H9 (cell line): ENCODE measurements around the gene POU2F2. TPM values are rescaled to one million over a fixed set of nuclear protein-coding genes. Genes with fewer than 3 reads are reported as not detected.

Experiments
- DNase-seq: peaks from one replicate; pipeline ENCODE4 v3.0.0-alpha.2; 2017
- H2AFZ ChIP-seq: one replicate; pipeline ENCODE4 v1.6.1; 2013; ENCODE audit warnings: mild to moderate bottlenecking, low read length, control low read depth, moderate library complexity
- H2AK5ac ChIP-seq: 2 replicates; pipeline ENCODE4 v1.6.1; 2013; ENCODE audit warnings: low read length, control low read depth, mixed read lengths; ENCODE audit not compliant: insufficient read length
- H2BK120ac ChIP-seq: one replicate; pipeline ENCODE4 v1.6.1; 2013; ENCODE audit warnings: low read depth, mild to moderate bottlenecking, low read length, control low read depth, inconsistent platforms; ENCODE audit not compliant: poor library complexity, severe bottlenecking
- H2BK12ac ChIP-seq: 2 replicates; pipeline ENCODE4 v1.6.1; 2013; ENCODE audit warnings: low read length, control low read depth, mixed read lengths, low read depth; ENCODE audit not compliant: insufficient read length
- H2BK15ac ChIP-seq: 2 replicates; pipeline ENCODE4 v1.6.1; 2013; ENCODE audit warnings: low read depth, low read length, control low read depth
- H2BK20ac ChIP-seq: one replicate; pipeline ENCODE4 v1.6.1; 2013; ENCODE audit warnings: low read depth, mild to moderate bottlenecking, low read length, control low read depth, inconsistent platforms; ENCODE audit not compliant: poor library complexity, severe bottlenecking
- H2BK5ac ChIP-seq: 2 replicates; pipeline ENCODE4 v1.6.1; 2013; ENCODE audit warnings: low read length, control low read depth, mixed read lengths; ENCODE audit not compliant: insufficient read length
- H3K14ac ChIP-seq: 2 replicates; pipeline ENCODE4 v1.6.1; 2013; ENCODE audit warnings: low read length, control low read depth; ENCODE audit not compliant: insufficient read depth
- H3K18ac ChIP-seq: 2 replicates; pipeline ENCODE4 v1.6.1; 2013; ENCODE audit warnings: low read depth, mild to moderate bottlenecking, mixed read lengths, low read length, control low read depth; ENCODE audit not compliant: insufficient read length
- H3K23ac ChIP-seq: 2 replicates; pipeline ENCODE4 v1.6.1; 2013; ENCODE audit warnings: low read length, control low read depth, mixed read lengths, low read depth; ENCODE audit not compliant: insufficient read length
- H3K23me2 ChIP-seq: 2 replicates; pipeline ENCODE4 v1.6.1; 2013; ENCODE audit warnings: low read depth, mild to moderate bottlenecking, mixed read lengths, low read length, control low read depth; ENCODE audit not compliant: insufficient read length, poor library complexity, severe bottlenecking
- H3K27ac ChIP-seq: 2 replicates; pipeline ENCODE4 v1.5.1; 2013; ENCODE audit warnings: low read length, control low read depth, mixed read lengths, low read depth; ENCODE audit not compliant: insufficient read length
- H3K27me3 ChIP-seq: 2 replicates; pipeline ENCODE4 v1.6.1; 2013; ENCODE audit warnings: low read length, control low read depth, inconsistent platforms; ENCODE audit not compliant: insufficient read depth
- H3K4ac ChIP-seq: 2 replicates; pipeline ENCODE4 v1.6.1; 2013; ENCODE audit warnings: low read depth, mild to moderate bottlenecking, control low read depth, inconsistent platforms, low read length, moderate library complexity
- H3K4me1 ChIP-seq: 2 replicates; pipeline ENCODE4 v1.6.1; 2013; ENCODE audit warnings: low read length, control low read depth, inconsistent platforms; ENCODE audit not compliant: insufficient read depth
- H3K4me2 ChIP-seq: 2 replicates; pipeline ENCODE4 v1.6.1; 2013; ENCODE audit warnings: low read length, control low read depth, mixed read lengths; ENCODE audit not compliant: insufficient read length, insufficient read depth
- H3K56ac ChIP-seq: 2 replicates; pipeline ENCODE4 v1.6.1; 2013; ENCODE audit warnings: low read depth, mild to moderate bottlenecking, mixed read lengths, low read length, control low read depth; ENCODE audit not compliant: insufficient read length
- H3K79me1 ChIP-seq: 2 replicates; pipeline ENCODE4 v1.6.1; 2013; ENCODE audit warnings: low read depth, mild to moderate bottlenecking, moderate library complexity, low read length, control low read depth, inconsistent platforms; ENCODE audit not compliant: insufficient read depth, poor library complexity, severe bottlenecking
- H3K79me2 ChIP-seq: 2 replicates; pipeline ENCODE4 v1.6.1; 2013; ENCODE audit warnings: low read length, control low read depth, inconsistent platforms; ENCODE audit not compliant: insufficient read depth
- H3K9ac ChIP-seq: 2 replicates; pipeline ENCODE4 v1.6.1; 2013; ENCODE audit warnings: low read length, control low read depth, mixed read lengths; ENCODE audit not compliant: insufficient read length; ENCODE audit errors: extremely low read depth
- H3K9me3 ChIP-seq: one replicate; pipeline ENCODE4 v1.6.1; 2013; ENCODE audit warnings: low read depth, low read length, inconsistent platforms; ENCODE audit not compliant: control insufficient read depth
- H3T11ph ChIP-seq: one replicate; pipeline ENCODE4 v1.6.1; 2013; ENCODE audit warnings: mild to moderate bottlenecking, low read length, control low read depth, inconsistent platforms
- H4K20me1 ChIP-seq: one replicate; pipeline ENCODE4 v1.6.1; 2013; ENCODE audit not compliant: control insufficient read depth, insufficient read length, insufficient read depth
- H4K5ac ChIP-seq: 2 replicates; pipeline ENCODE4 v1.6.1; 2013; ENCODE audit warnings: low read depth, mild to moderate bottlenecking, mixed read lengths, low read length, control low read depth; ENCODE audit not compliant: insufficient read length
- H4K8ac ChIP-seq: replicated peaks from 2 replicates; pipeline ENCODE4 v1.6.1; 2013; ENCODE audit warnings: low read length, control low read depth, mixed read lengths, low read depth; ENCODE audit not compliant: insufficient read length
- H4K91ac ChIP-seq: 2 replicates; pipeline ENCODE4 v1.6.1; 2013; ENCODE audit warnings: low read depth, mild to moderate bottlenecking, moderate library complexity, mixed read lengths, low read length, control low read depth; ENCODE audit not compliant: insufficient read length
- H3K27ac Mint-ChIP-seq, 3 experiments: 2 replicates in 2 of 3; 3 replicates in 1 of 3; pipeline ENCODE4 v1.8.0; 2020 to 2021; ENCODE audit warnings: mixed read lengths in 3 of 3, mild to moderate bottlenecking in 1 of 3, moderate library complexity in 1 of 3
- H3K27me3 Mint-ChIP-seq: 2 replicates; pipeline ENCODE4 v1.8.0; 2021; ENCODE audit warnings: low read depth, mild to moderate bottlenecking, moderate library complexity, mixed read lengths
- H3K36me3 Mint-ChIP-seq, 3 experiments: 2 replicates in 2 of 3; 3 replicates in 1 of 3; pipeline ENCODE4 v1.8.0; 2020 to 2021; ENCODE audit warnings: low read depth in 3 of 3, mixed read lengths in 3 of 3; ENCODE audit not compliant: insufficient read depth in 1 of 3
- H3K4me1 Mint-ChIP-seq, 2 experiments: 2 replicates each; pipeline ENCODE4 v1.8.0; 2020; ENCODE audit warnings: mixed read lengths in 2 of 2
- H3K4me3 Mint-ChIP-seq, 2 experiments: 2 replicates in 1 of 2; 3 replicates in 1 of 2; pipeline ENCODE4 v1.8.0; 2020 to 2021; ENCODE audit warnings: mild to moderate bottlenecking in 2 of 2, mixed read lengths in 2 of 2, moderate library complexity in 1 of 2
- H3K9me3 Mint-ChIP-seq, 2 experiments: 2 replicates in 1 of 2; 3 replicates in 1 of 2; pipeline ENCODE4 v1.8.0; 2020; ENCODE audit warnings: mild to moderate bottlenecking in 2 of 2, mixed read lengths in 2 of 2, moderate library complexity in 1 of 2
- CTCF ChIP-seq: fragments of 200-600 bp; sonication (generic); conservative IDR thresholded peaks from 3 replicates; pipeline ENCODE4 v1.8.0; 2021; ENCODE audit warnings: antibody characterized with exemption, mild to moderate bottlenecking
- WGBS: extraction: QIAGEN DNeasy Blood & Tissue Kit; methylation state at CpG from one replicate; pipeline ENCODE4 v1.1.7; 2013; ENCODE audit warnings: missing lambda C conversion rate, low lambda C conversion rate, mixed read lengths; ENCODE audit not compliant: insufficient read length; ENCODE audit errors: extremely low coverage; 5-methylcytosine and 5-hydroxymethylcytosine counted together
- total RNA-seq: library from RNA; stranded (reverse); gene quantifications from 2 replicates; pipeline ENCODE4 v1.2.1, GENCODE V29; 2021

POU2F2 gene
- total RNA-seq, 1 experiment from 2014 or later: 2.9 TPM

GRCh38 chr19:42105368-42105767 lies 26.9 kb downstream of the POU2F2 start:
- Histone ChIP-seq H2BK5ac (no peak overlapping the region), H3K9me3 (no peaks in the 10 kb centered on the region), H3K9ac (no peak overlapping the region), H3T11ph (no peak overlapping the region), H3K79me1 (no peaks in the 10 kb centered on the region), H2BK120ac (no peak overlapping the region), H4K20me1 (no peaks in the 10 kb centered on the region), H2BK12ac (no peak overlapping the region), H3K79me2 (no peaks in the 10 kb centered on the region), H3K18ac (no peak overlapping the region), H2BK20ac (no peak overlapping the region), H3K23ac (no peak overlapping the region), H3K4me2 (no peak overlapping the region), H2AFZ (no peak overlapping the region), H3K14ac (no peak overlapping the region), H3K27ac (no peak overlapping the region), H3K56ac (no peak overlapping the region), H3K23me2 (no peaks in the 10 kb centered on the region), H3K27me3 (no peaks in the 10 kb centered on the region), H2AK5ac (no peak overlapping the region), H2BK15ac (no peak overlapping the region), H4K8ac (no peak overlapping the region), H3K4ac (no peak overlapping the region), H3K4me1 (peaks cover 3% of the 10 kb centered on the region; the same call in 1 of the 2 replicates), H4K5ac (no peak overlapping the region), H4K91ac (no peak overlapping the region)
- H3K4me1 Mint-ChIP-seq: peaks cover 7 to 14% of the 10 kb centered on the region in 2 experiments
- TF ChIP-seq CTCF: no peak
- peaks cover 31% of the 10 kb centered on the region for H3K27me3 Mint-ChIP-seq
- no peak overlapping the region for H3K27ac Mint-ChIP-seq
- no peaks in the 10 kb centered on the region; a peak in 1 of 5 replicates for H3K9me3 Mint-ChIP-seq
- no CpG with 5 or more reads among the region's 2 CpGs for WGBS
- no peak overlapping the region for H3K4me3 Mint-ChIP-seq
- DNase-seq: no peak
- no peaks in the 10 kb centered on the region for H3K36me3 Mint-ChIP-seq
